K562 (cell line): Measurements from ENCODE around the gene MALAT1. TPM values are rescaled to one million over a fixed set of nuclear protein-coding genes. Genes with fewer than 3 reads are reported as not detected.

Experiments used
- AFF1 ChIP-seq, 2 experiments: fragments of 450-650 bp; IDR thresholded peaks; 2 replicates each; pipeline ENCODE4 v1.6.1; 2018; ENCODE audit warnings: mild to moderate bottlenecking in 2 of 2, low read depth in 1 of 2; ENCODE audit not compliant: partially characterized antibody in 2 of 2
- ATF3 ChIP-seq, 2 experiments: fragments of 450-650 bp in 1 of 2; sonication (generic) in 1 of 2; formaldehyde crosslinking in 1 of 2; IDR thresholded peaks in 1 of 2; conservative IDR thresholded peaks in 1 of 2; 2 replicates each; pipeline versions ENCODE4 v1.6.1 to v1.8.1; 2016 to 2023; ENCODE audit warnings: mild to moderate bottlenecking in 2 of 2, moderate library complexity in 2 of 2, inconsistent platforms in 1 of 2, missing genetic modification reagents in 1 of 2
- ATF7 ChIP-seq: fragments of 450-650 bp; IDR thresholded peaks from 2 replicates; pipeline ENCODE4 v1.7.1; 2014; ENCODE audit warnings: mild to moderate bottlenecking, moderate library complexity
- CHD4 ChIP-seq: fragments of 200-600 bp; sonication (generic); IDR thresholded peaks from 3 replicates; pipeline ENCODE4 v1.6.1; 2012; ENCODE audit warnings: low read depth, mild to moderate bottlenecking, mixed read lengths, low read length, inconsistent platforms; ENCODE audit not compliant: insufficient read depth, insufficient replicate concordance, poor library complexity, severe bottlenecking
- FIP1L1 ChIP-seq: fragments of 200-400 bp; formaldehyde crosslinking; IDR thresholded peaks from 2 replicates; pipeline ENCODE4 v1.6.1; 2018; ENCODE audit warnings: mild to moderate bottlenecking, low read depth, low read length; ENCODE audit not compliant: poor library complexity, severe bottlenecking
- FOXJ3 ChIP-seq: sonication (generic); formaldehyde crosslinking; IDR thresholded peaks from 2 replicates; pipeline ENCODE4 v1.4.0; 2020; ENCODE audit warnings: mild to moderate bottlenecking, missing genetic modification reagents
- HDAC2 ChIP-seq: fragments of 450-650 bp; IDR thresholded peaks from 2 replicates; pipeline ENCODE4 v1.6.1; 2016; ENCODE audit warnings: mild to moderate bottlenecking
- MNT ChIP-seq, 2 experiments: fragments of 450-650 bp; conservative IDR thresholded peaks; 2 replicates each; pipeline ENCODE4 v1.6.1; 2017; ENCODE audit warnings: mild to moderate bottlenecking in 2 of 2, moderate library complexity in 2 of 2
- NONO ChIP-seq, 2 experiments: fragments of 200-400 bp in 1 of 2; fragments of 450-650 bp in 1 of 2; formaldehyde crosslinking in 1 of 2; IDR thresholded peaks; 2 replicates each; pipeline ENCODE4 v1.6.1; 2017; ENCODE audit warnings: low read depth in 2 of 2, mild to moderate bottlenecking in 2 of 2, moderate library complexity in 2 of 2, low read length in 1 of 2
- NR2F6 ChIP-seq: fragments of 450-650 bp; formaldehyde crosslinking; IDR thresholded peaks from 2 replicates; pipeline ENCODE4 v1.4.0; 2020; ENCODE audit warnings: mild to moderate bottlenecking
- PHF21A ChIP-seq: fragments of 450-650 bp; IDR thresholded peaks from 2 replicates; pipeline ENCODE4 v1.6.1; 2017; ENCODE audit warnings: low read depth, borderline replicate concordance
- RCOR1 ChIP-seq, 2 experiments: IDR thresholded peaks; 2 replicates each; pipeline ENCODE4 v1.6.1; 2012; ENCODE audit warnings: low read depth in 2 of 2, low read length in 2 of 2, borderline replicate concordance in 1 of 2, improper control_type of control experiment in 1 of 2
- STAG1 ChIP-seq: sonication (generic); formaldehyde crosslinking; IDR thresholded peaks from 2 replicates; pipeline ENCODE4 v1.5.0; 2020; ENCODE audit warnings: missing genetic modification reagents, borderline replicate concordance
- TAF15 ChIP-seq: fragments of 200-400 bp; formaldehyde crosslinking; IDR thresholded peaks from 2 replicates; pipeline ENCODE4 v1.6.1; 2017; ENCODE audit warnings: mild to moderate bottlenecking, low read depth, low read length, moderate library complexity
- TCF7L2 ChIP-seq: fragments of 150-350 bp; IDR thresholded peaks from 2 replicates; pipeline ENCODE4 v1.6.1; 2016; ENCODE audit warnings: low read depth, mild to moderate bottlenecking, low read length, moderate library complexity
- THRB ChIP-seq: fragments of 450-650 bp; formaldehyde crosslinking; conservative IDR thresholded peaks from 2 replicates; pipeline ENCODE4 v1.4.0; 2022; ENCODE audit warnings: mild to moderate bottlenecking, missing genetic modification characterization
- ZNF217 ChIP-seq: sonication (generic); formaldehyde crosslinking; IDR thresholded peaks from 2 replicates; pipeline ENCODE4 v1.8.0; 2022; ENCODE audit warnings: mild to moderate bottlenecking, missing genetic modification reagents
- ZNF586 ChIP-seq: fragments of 450-650 bp; formaldehyde crosslinking; conservative IDR thresholded peaks from 2 replicates; pipeline ENCODE4 v1.4.0; 2020; ENCODE audit warnings: mild to moderate bottlenecking, moderate library complexity
- ZNF717 ChIP-seq: fragments of 250-450 bp; sonication (Bioruptor Pico); IDR thresholded peaks from 2 replicates; pipeline ENCODE4 v1.5.0; 2021
- ZSCAN29 ChIP-seq: fragments of 450-650 bp; IDR thresholded peaks from 2 replicates; pipeline ENCODE4 v1.6.1; 2017
- polyA plus RNA-seq, 8 experiments: library from polyadenylated mRNA; depleted of rRNA in 4 of 8; stranded (reverse) in 5 of 8; unstranded in 3 of 8; fragments of >200 nt; fragmentation: Nextera tagmentation in 2 of 8; fragmentation: Illumina TruSeq in 1 of 8; extraction: Ambion mirVana in 2 of 8; extraction: Trizol in 1 of 8; gene quantifications; 2 replicates each; pipeline versions ENCODE4 v1.2.1 to v1.2.3, GENCODE V29; 2011 to 2014; ENCODE audit warnings: inconsistent platforms in 1 of 8, missing spikeins in 1 of 8
- total RNA-seq, 7 experiments: library from RNA; depleted of rRNA in 6 of 7; stranded (reverse); fragments of >200 nt in 6 of 7; fragmentation: Illumina TruSeq in 2 of 7; extraction: Trizol in 2 of 7; gene quantifications; 2 replicates each; pipeline versions ENCODE4 v1.2.1 to v1.2.3, GENCODE V29; 2011 to 2021; ENCODE audit warnings: low replicate concordance in 1 of 7

MALAT1 gene
- total and polyA plus RNA-seq, 9 of the 15 experiments (the other 6 are each of a cell fraction or from before 2014, with no cell fraction given) = 363 to 8,715 (median 2,351) TPM

GRCh38 chr11:65498042-65498726, 661 bp upstream of the MALAT1 start (continued):
- TF ChIP-seq NONO (IDR thresholded peaks at IDR 0.05; ENCODE audit: low read depth in 2 of 2, low read length in 1 of 2) (no peak), THRB (CRISPR knock-in tag) (no peak), ZSCAN29 (no peak), TAF15 (no peak), ATF3 (IDR thresholded peaks at IDR 0.05) (peak; percentile 76), ATF3 (CRISPR knock-in tag; conservative IDR thresholded peaks at IDR 0.05) (no peak), HDAC2 (no peak), ZNF586 (CRISPR knock-in tag) (no peak), NR2F6 (no peak), ZNF217 (CRISPR knock-in tag) (no peak), AFF1 (IDR thresholded peaks at IDR 0.05; ENCODE audit: low read depth in 1 of 2, partially characterized antibody in 2 of 2) (peak in 1 of 2 experiments; percentile 27), RCOR1 (IDR thresholded peaks at IDR 0.05; ENCODE audit: borderline replicate concordance in 1 of 2, low read depth in 2 of 2, low read length in 2 of 2) (no peak), FIP1L1 (no peak), MNT (conservative IDR thresholded peaks at IDR 0.05) (no peak), FOXJ3 (CRISPR knock-in tag) (no peak), ZNF717 (CRISPR knock-in tag) (no peak), ATF7 (0 out of 2 replicates have a peak, but pooled peaks have one; percentile 63), STAG1 (CRISPR knock-in tag) (no peak), CHD4 (no peak), PHF21A (no peak), TCF7L2 (no peak)
